ENCODE data around the gene CPED1. TPM values are rescaled to one million over a fixed set of nuclear protein-coding genes. Genes with fewer than 3 reads are reported as not detected.

Gene CPED1
- total and polyA plus RNA-seq, 2 experiments from 2014 or later, result 0.17 to 0.47 TPM

DNA sequence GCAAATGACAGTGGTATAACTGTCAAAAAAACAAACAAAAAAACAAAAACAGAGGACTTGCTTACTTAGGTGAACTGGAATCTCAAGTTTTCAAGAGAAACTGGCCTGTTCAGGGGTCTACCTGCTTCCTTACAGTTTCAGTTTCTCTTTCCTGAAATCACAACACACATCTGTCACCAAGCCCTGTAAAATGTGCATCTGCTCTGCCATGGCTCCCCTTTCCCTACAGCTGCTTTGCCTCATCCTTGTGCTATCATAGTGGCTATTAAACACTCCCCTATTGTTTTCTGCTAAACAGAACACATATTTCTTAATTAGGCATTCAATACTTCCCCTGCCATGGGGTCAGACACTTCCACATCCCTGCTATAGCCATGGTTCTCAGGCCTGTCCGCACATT, 37.6 kb downstream of the CPED1 start:
- peaks cover 9% of the 10 kb centered on the region; the same call in 2 of the 3 replicates for H3K4me1 Mint-ChIP-seq
- H3K27ac Mint-ChIP-seq, result no peak overlapping the region
- H3K27ac ChIP-seq (ENCODE audit: low read depth), result no peak overlapping the region
- no peak overlapping the region for H3K4me3 ChIP-seq
- no peaks in the 10 kb centered on the region for H3K79me2 ChIP-seq (replicated peaks; ENCODE audit: insufficient read depth)
- DNase-seq (ENCODE audit: low spot score) (no peak), ATAC-seq (no peak)
- H3K9me3 Mint-ChIP-seq, result no peaks in the 10 kb centered on the region
- H3K36me3 Mint-ChIP-seq (ENCODE audit: low read depth), result no peaks in the 10 kb centered on the region
- H4K20me1 ChIP-seq (replicated peaks; ENCODE audit: insufficient read depth), result no peaks in the 10 kb centered on the region
- no peak overlapping the region for H3K4me3 Mint-ChIP-seq
- no peaks in the 10 kb centered on the region for H3K9me2 ChIP-seq (ENCODE audit: insufficient read depth)
- no peaks in the 10 kb centered on the region for H3K36me3 ChIP-seq (ENCODE audit: insufficient read depth)
- H2AFZ ChIP-seq, result no peak overlapping the region
- peaks cover 2% of the 10 kb centered on the region for H3K27me3 Mint-ChIP-seq (ENCODE audit: insufficient read depth, low read depth, poor library complexity)
- no peak overlapping the region for H3K4me2 ChIP-seq
- no peak for TF ChIP-seq POLR2AphosphoS5 (IDR thresholded peaks at IDR 0.05; ENCODE audit: low read depth)
- no peak for TF ChIP-seq STAT1 (IDR thresholded peaks at IDR 0.05; ENCODE audit: unreplicated experiment)
- TF ChIP-seq ZNF331 (CRISPR knock-in tag; IDR thresholded peaks at IDR 0.05; ENCODE audit: low read depth), result no peak
- TF ChIP-seq, protein P1, sequence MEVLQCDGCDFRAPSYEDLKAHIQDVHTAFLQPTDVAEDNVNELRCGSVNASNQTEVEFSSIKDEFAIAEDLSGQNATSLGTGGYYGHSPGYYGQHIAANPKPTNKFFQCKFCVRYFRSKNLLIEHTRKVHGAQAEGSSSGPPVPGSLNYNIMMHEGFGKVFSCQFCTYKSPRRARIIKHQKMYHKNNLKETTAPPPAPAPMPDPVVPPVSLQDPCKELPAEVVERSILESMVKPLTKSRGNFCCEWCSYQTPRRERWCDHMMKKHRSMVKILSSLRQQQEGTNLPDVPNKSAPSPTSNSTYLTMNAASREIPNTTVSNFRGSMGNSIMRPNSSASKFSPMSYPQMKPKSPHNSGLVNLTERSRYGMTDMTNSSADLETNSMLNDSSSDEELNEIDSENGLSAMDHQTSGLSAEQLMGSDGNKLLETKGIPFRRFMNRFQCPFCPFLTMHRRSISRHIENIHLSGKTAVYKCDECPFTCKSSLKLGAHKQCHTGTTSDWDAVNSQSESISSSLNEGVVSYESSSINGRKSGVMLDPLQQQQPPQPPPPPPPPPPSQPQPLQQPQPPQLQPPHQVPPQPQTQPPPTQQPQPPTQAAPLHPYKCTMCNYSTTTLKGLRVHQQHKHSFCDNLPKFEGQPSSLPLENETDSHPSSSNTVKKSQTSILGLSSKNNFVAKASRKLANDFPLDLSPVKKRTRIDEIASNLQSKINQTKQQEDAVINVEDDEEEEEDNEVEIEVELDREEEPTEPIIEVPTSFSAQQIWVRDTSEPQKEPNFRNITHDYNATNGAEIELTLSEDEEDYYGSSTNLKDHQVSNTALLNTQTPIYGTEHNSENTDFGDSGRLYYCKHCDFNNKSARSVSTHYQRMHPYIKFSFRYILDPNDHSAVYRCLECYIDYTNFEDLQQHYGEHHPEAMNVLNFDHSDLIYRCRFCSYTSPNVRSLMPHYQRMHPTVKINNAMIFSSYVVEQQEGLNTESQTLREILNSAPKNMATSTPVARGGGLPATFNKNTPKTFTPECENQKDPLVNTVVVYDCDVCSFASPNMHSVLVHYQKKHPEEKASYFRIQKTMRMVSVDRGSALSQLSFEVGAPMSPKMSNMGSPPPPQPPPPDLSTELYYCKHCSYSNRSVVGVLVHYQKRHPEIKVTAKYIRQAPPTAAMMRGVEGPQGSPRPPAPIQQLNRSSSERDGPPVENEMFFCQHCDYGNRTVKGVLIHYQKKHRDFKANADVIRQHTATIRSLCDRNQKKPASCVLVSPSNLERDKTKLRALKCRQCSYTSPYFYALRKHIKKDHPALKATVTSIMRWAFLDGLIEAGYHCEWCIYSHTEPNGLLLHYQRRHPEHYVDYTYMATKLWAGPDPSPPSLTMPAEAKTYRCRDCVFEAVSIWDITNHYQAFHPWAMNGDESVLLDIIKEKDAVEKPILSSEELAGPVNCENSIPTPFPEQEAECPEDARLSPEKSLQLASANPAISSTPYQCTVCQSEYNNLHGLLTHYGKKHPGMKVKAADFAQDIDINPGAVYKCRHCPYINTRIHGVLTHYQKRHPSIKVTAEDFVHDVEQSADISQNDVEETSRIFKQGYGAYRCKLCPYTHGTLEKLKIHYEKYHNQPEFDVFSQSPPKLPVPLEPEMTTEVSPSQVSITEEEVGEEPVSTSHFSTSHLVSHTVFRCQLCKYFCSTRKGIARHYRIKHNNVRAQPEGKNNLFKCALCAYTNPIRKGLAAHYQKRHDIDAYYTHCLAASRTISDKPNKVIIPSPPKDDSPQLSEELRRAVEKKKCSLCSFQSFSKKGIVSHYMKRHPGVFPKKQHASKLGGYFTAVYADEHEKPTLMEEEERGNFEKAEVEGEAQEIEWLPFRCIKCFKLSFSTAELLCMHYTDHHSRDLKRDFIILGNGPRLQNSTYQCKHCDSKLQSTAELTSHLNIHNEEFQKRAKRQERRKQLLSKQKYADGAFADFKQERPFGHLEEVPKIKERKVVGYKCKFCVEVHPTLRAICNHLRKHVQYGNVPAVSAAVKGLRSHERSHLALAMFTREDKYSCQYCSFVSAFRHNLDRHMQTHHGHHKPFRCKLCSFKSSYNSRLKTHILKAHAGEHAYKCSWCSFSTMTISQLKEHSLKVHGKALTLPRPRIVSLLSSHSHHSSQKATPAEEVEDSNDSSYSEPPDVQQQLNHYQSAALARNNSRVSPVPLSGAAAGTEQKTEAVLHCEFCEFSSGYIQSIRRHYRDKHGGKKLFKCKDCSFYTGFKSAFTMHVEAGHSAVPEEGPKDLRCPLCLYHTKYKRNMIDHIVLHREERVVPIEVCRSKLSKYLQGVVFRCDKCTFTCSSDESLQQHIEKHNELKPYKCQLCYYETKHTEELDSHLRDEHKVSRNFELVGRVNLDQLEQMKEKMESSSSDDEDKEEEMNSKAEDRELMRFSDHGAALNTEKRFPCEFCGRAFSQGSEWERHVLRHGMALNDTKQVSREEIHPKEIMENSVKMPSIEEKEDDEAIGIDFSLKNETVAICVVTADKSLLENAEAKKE (CRISPR knock-in tag; IDR thresholded peaks at IDR 0.05), result no peak
- TF ChIP-seq, protein P2, sequence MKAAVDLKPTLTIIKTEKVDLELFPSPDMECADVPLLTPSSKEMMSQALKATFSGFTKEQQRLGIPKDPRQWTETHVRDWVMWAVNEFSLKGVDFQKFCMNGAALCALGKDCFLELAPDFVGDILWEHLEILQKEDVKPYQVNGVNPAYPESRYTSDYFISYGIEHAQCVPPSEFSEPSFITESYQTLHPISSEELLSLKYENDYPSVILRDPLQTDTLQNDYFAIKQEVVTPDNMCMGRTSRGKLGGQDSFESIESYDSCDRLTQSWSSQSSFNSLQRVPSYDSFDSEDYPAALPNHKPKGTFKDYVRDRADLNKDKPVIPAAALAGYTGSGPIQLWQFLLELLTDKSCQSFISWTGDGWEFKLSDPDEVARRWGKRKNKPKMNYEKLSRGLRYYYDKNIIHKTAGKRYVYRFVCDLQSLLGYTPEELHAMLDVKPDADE (IDR thresholded peaks at IDR 0.05), result no peak
- no peak for TF ChIP-seq EZH2 (IDR thresholded peaks at IDR 0.05; ENCODE audit: low read depth, unreplicated experiment)
- TF ChIP-seq NANOG (IDR thresholded peaks at IDR 0.05; ENCODE audit: borderline replicate concordance), result no peak
- no peaks in the 10 kb centered on the region for H3F3A ChIP-seq (replicated peaks; ENCODE audit: low read depth)
- no peaks in the 10 kb centered on the region for H3K27me3 ChIP-seq (ENCODE audit: insufficient read depth)
- peaks cover 12% of the 10 kb centered on the region; the same call in 1 of the 2 replicates for H3K4me1 ChIP-seq (ENCODE audit: insufficient read depth)

All from GM23338 (cell line).